RWPE2 (cell line): ENCODE results near the gene OVOL1.

ENCODE experiments used
- ATAC-seq: fragments of 200-7000 bp; cut with Tn5 transposase; 3 replicates; pipeline ENCODE4 v1.9.1; 2021; ENCODE audit warnings: low read depth
- DNase-seq: peaks from one replicate; pipeline ENCODE4 v3.0.0-alpha.2; 2020; ENCODE audit warnings: low spot score
- H3K27ac ChIP-seq: fragments of 450-650 bp; 2 replicates; pipeline ENCODE4 v1.5.1; 2017; ENCODE audit warnings: mild to moderate bottlenecking; ENCODE audit not compliant: poor library complexity, severe bottlenecking
- H3K27me3 ChIP-seq: fragments of 250-450 bp; sonication (Bioruptor Pico); 2 replicates; pipeline ENCODE4 v1.5.1; 2021; ENCODE audit warnings: mild to moderate bottlenecking, moderate library complexity; ENCODE audit not compliant: insufficient read depth, poor library complexity, severe bottlenecking
- H3K36me3 ChIP-seq: fragments of 250-450 bp; sonication (Bioruptor Pico); 2 replicates; pipeline ENCODE4 v1.5.1; 2020; ENCODE audit warnings: low read depth, mild to moderate bottlenecking, moderate library complexity
- H3K4me1 ChIP-seq: fragments of 250-450 bp; sonication (Bioruptor Pico); 2 replicates; pipeline ENCODE4 v1.5.1; 2021; ENCODE audit warnings: mild to moderate bottlenecking, moderate library complexity; ENCODE audit not compliant: insufficient read depth, poor library complexity, severe bottlenecking
- H3K4me3 ChIP-seq: fragments of 250-450 bp; sonication (Bioruptor Pico); 2 replicates; pipeline ENCODE4 v1.5.1; 2021; ENCODE audit warnings: mild to moderate bottlenecking, moderate library complexity; ENCODE audit not compliant: severe bottlenecking
- H3K9me3 ChIP-seq: fragments of 250-450 bp; sonication (Bioruptor Pico); 2 replicates; pipeline ENCODE4 v1.5.1; 2021; ENCODE audit warnings: mild to moderate bottlenecking, moderate library complexity; ENCODE audit not compliant: severe bottlenecking
- TF ChIP-seq, protein P1 (sequence below): fragments of 450-650 bp; IDR thresholded peaks from one replicate; pipeline ENCODE4 v1.5.1; 2017; ENCODE audit warnings: mild to moderate bottlenecking, moderate library complexity; ENCODE audit not compliant: poor library complexity, severe bottlenecking

The OVOL1 gene

DNA sequence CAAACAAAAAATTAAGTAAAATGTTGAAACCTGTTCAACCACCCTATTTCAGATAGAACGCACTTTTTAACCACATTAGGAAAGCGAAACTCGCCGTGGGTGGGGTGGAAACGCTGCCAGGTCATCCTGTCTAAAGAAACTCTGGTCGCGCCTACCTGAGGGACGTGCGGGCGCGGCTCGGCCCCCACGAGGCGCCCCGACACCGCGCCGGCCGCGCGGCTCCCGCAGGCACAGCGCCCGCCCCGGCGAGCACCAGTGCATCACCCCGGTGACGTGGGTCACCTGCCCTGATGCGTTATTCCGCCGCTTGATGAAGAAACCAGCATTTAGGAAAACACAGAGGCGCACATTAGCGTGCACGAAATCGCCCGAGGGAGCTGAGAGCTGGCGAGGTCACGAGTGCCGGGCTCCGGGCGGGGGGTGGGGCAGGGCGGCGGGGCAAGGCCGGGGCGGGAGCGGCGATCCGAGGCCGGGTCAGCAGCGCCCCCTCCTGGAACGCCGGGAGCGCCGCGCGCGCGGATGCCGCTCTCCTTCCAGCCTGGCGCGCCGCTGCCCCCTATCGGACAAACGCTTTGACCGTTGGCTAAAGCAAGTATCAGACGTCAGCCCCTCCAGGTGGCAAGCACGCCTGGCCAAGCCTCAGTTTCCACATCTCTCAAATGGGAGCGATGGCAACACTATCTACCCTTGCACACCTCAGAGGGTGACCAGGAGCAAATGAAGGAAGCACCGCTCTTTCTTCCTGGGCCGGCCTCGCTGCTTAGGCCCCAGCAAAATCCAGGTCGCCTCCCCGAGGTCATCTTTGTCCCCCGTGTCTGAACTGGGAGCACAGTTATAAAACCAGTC lies 31.2 kb downstream of the OVOL1 start:
- Histone ChIP-seq H3K4me3 (peak overlapping the region; percentile 46), H3K4me1 (no peaks in the 10 kb centered on the region), H3K9me3 (no peaks in the 10 kb centered on the region), H3K27me3 (no peaks in the 10 kb centered on the region), H3K27ac (peak overlapping the region; percentile 29), H3K36me3 (no peaks in the 10 kb centered on the region)
- TF ChIP-seq, protein P1, sequence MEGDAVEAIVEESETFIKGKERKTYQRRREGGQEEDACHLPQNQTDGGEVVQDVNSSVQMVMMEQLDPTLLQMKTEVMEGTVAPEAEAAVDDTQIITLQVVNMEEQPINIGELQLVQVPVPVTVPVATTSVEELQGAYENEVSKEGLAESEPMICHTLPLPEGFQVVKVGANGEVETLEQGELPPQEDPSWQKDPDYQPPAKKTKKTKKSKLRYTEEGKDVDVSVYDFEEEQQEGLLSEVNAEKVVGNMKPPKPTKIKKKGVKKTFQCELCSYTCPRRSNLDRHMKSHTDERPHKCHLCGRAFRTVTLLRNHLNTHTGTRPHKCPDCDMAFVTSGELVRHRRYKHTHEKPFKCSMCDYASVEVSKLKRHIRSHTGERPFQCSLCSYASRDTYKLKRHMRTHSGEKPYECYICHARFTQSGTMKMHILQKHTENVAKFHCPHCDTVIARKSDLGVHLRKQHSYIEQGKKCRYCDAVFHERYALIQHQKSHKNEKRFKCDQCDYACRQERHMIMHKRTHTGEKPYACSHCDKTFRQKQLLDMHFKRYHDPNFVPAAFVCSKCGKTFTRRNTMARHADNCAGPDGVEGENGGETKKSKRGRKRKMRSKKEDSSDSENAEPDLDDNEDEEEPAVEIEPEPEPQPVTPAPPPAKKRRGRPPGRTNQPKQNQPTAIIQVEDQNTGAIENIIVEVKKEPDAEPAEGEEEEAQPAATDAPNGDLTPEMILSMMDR, result peak; percentile 99
- ATAC-seq (peak; percentile 82), DNase-seq (peak; percentile 89)

DNA sequence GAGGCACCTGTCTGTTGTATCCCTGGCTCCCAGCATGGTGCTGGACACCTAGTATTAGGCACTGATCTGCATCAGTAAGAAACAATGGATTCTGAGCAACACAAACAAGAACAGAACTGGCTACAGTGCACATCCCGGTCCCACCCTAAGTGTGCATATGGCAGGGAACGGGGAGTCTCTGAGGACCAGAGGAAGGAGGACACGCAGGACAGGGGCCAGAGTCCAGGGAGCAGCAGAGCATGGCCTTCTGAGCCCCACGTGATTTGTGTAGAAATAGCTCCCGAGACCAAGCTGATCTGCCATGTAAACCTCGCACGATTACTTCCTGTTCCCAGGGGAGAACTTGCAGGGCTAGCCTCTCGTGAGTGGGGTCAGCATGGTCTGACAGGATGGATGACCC lies 34.2 kb downstream of the OVOL1 start:
- DNase-seq (no peak), ATAC-seq (no peak)
- TF ChIP-seq, protein P1, result no peak
- no peaks in the 10 kb centered on the region for H3K9me3 ChIP-seq
- H3K27ac ChIP-seq, result no peak overlapping the region
- H3K36me3 ChIP-seq, result no peaks in the 10 kb centered on the region
- no peak overlapping the region for H3K4me3 ChIP-seq
- H3K27me3 ChIP-seq, result no peaks in the 10 kb centered on the region
- H3K4me1 ChIP-seq, result no peaks in the 10 kb centered on the region

DNA sequence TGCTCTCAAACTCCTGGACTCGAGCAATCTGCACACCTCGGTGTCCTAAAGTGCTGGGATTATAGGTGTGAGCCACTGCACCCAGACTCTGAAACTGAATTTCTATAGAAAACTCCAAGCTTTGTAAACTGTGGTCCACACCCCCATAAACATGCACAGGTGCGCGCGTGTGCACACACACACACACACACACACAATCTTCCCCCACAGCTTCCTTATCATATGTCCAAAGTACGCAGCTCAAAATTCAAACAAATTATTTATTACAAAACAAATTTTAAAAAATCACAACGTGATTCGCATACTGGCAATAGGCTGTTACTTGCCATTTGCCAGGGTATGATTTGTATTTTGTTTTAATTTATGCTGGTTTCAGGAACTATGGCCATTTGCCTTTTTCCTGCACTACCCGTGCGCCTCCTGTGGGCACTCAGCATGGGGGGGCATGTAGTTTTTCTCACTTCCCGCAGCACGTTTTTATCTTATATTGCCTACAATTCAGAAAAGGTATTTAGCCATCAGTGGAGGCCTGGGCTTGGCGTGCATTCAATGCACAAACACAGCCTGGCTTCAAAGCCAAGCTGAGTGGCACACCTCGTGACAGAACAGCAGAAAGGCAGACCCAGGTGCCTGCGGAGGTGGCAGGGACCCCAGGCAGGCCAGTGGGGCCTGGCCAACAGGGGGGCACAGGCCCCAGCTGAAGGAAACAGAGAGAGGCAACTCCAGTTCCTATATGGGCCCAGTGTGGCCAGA lies 36.1 kb downstream of the OVOL1 start:
- H3K4me3 ChIP-seq, result no peak overlapping the region
- H3K9me3 ChIP-seq, result no peaks in the 10 kb centered on the region
- no peaks in the 10 kb centered on the region for H3K27me3 ChIP-seq
- no peaks in the 10 kb centered on the region for H3K4me1 ChIP-seq
- no peak for DNase-seq
- ATAC-seq, result no peak
- TF ChIP-seq, protein P1, result no peak
- no peak overlapping the region for H3K27ac ChIP-seq
- no peaks in the 10 kb centered on the region for H3K36me3 ChIP-seq

DNA sequence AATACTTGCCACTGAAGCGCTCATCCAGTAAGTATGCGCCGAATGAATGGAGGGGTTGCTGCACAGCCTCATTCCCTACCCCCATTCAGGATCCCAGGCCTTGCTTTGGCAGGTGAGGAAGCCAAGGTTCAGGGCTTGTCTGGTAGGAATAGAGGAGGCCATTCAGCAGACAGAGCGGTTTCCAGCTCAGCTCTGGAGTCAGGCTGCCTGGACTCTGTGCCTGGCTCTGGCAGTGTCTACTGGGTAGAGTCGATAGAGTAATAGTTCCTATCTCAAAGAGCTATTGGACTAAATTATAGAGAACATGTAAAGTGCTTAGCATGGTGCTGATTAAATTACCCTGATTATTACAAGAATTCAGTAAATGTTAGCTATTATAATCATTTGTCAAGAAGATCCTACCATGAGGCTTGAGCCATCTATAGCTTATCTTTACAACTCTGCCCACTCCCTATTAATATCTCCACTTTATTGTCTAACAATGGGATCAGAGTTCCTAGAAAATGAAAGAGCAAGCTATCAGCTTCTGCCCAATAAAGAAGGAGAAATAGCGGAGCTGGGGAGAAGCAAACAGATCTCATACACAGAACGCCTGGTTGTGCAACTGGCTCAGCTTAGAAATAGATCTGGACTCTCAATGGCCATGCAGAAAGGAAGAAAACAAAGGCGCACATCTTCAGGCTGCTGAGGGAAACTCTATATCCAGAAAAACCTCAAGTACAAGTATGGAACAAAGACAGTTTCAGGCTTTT lies 40.3 kb downstream of the OVOL1 start:
- Histone ChIP-seq H3K27me3 (no peaks in the 10 kb centered on the region), H3K4me3 (no peak overlapping the region), H3K27ac (no peak overlapping the region), H3K36me3 (no peaks in the 10 kb centered on the region), H3K4me1 (no peaks in the 10 kb centered on the region), H3K9me3 (no peaks in the 10 kb centered on the region)
- no peak for DNase-seq
- TF ChIP-seq, protein P1, result no peak
- ATAC-seq, result no peak
